ENCODE results near the gene FAM135A.
"Not testable (repeated sequence)": the region's sequence is repeated elsewhere in the genome, so short reads cannot be mapped to it uniquely, and the experiment has no call there.

Gene FAM135A

GRCh38 chr6:70470016-70470415 is 56.7 kb downstream of the FAM135A start:
- Histone ChIP-seq H3K9ac (ENCODE audit: low read depth, low read length) (no peak overlapping the region), H3K36me3 (ENCODE audit: insufficient read depth, low read length) (peaks cover 2% of the 10 kb centered on the region; the same call in 1 of the 2 replicates), H3K9me3 (ENCODE audit: control insufficient read depth, insufficient read depth, low read length) (no peaks in the 10 kb centered on the region)

GRCh38 chr6:70470510-70470909 is 57.2 kb downstream of the FAM135A start:
- not testable (repeated sequence) for H3K36me3 ChIP-seq (ENCODE audit: insufficient read depth, low read length); H3K4me1 ChIP-seq (ENCODE audit: insufficient read depth, low read length)

More at GRCh38 chr6:70470016-70470415, 56.7 kb downstream of the FAM135A start:
- H3K4me1 ChIP-seq (ENCODE audit: insufficient read depth, low read length): no peaks in the 10 kb centered on the region

GRCh38 chr6:70474751-70475150 is 61.4 kb downstream of the FAM135A start:
- Histone ChIP-seq H3K9me3 (ENCODE audit: control insufficient read depth, insufficient read depth, low read length) (no peaks in the 10 kb centered on the region), H3K9ac (ENCODE audit: low read depth, low read length) (no peak overlapping the region; the same call in 1 of the 2 replicates), H3K4me1 (ENCODE audit: insufficient read depth, low read length) (no peaks in the 10 kb centered on the region), H3K36me3 (ENCODE audit: insufficient read depth, low read length) (0 out of 2 replicates have a peak, but pooled peaks cover 2% of the 10 kb centered on the region)

More at GRCh38 chr6:70470510-70470909, 57.2 kb downstream of the FAM135A start:
- H3K9me3 ChIP-seq (ENCODE audit: control insufficient read depth, insufficient read depth, low read length); H3K9ac ChIP-seq (ENCODE audit: low read depth, low read length): not testable (repeated sequence)

- H3K4me1 ChIP-seq (ENCODE audit: insufficient read depth, low read length): no peaks in the 10 kb centered on the region
- no peaks in the 10 kb centered on the region for H3K9me3 ChIP-seq (ENCODE audit: control insufficient read depth, insufficient read depth, low read length)
- H3K9ac ChIP-seq (ENCODE audit: low read depth, low read length): no peak overlapping the region
- H3K36me3 ChIP-seq (ENCODE audit: insufficient read depth, low read length): no peaks in the 10 kb centered on the region; the same call in none of the 2 replicates
Measured at GRCh38 chr6:70479236-70479635, 65.9 kb downstream of the FAM135A start.

GRCh38 chr6:70486638-70487037 is 73.3 kb downstream of the FAM135A start:
- H3K4me1 ChIP-seq (ENCODE audit: insufficient read depth, low read length); H3K36me3 ChIP-seq (ENCODE audit: insufficient read depth, low read length); H3K9ac ChIP-seq (ENCODE audit: low read depth, low read length); H3K9me3 ChIP-seq (ENCODE audit: control insufficient read depth, insufficient read depth, low read length): not testable (repeated sequence)

GRCh38 chr6:70489364-70489763 is 76.1 kb downstream of the FAM135A start:
- Histone ChIP-seq H3K36me3 (ENCODE audit: insufficient read depth, low read length) (no peaks in the 10 kb centered on the region), H3K9me3 (ENCODE audit: control insufficient read depth, insufficient read depth, low read length) (peaks cover 3% of the 10 kb centered on the region; the same call in 1 of the 2 replicates), H3K4me1 (ENCODE audit: insufficient read depth, low read length) (no peaks in the 10 kb centered on the region), H3K9ac (ENCODE audit: low read depth, low read length) (no peak overlapping the region)

GRCh38 chr6:70494833-70495232 is 81.5 kb downstream of the FAM135A start:
- Histone ChIP-seq H3K9me3 (ENCODE audit: control insufficient read depth, insufficient read depth, low read length) (no peaks in the 10 kb centered on the region), H3K9ac (ENCODE audit: low read depth, low read length) (no peak overlapping the region), H3K36me3 (ENCODE audit: insufficient read depth, low read length) (no peaks in the 10 kb centered on the region), H3K4me1 (ENCODE audit: insufficient read depth, low read length) (no peaks in the 10 kb centered on the region)

GRCh38 chr6:70495790-70496189 is 82.5 kb downstream of the FAM135A start:
- H3K9me3 ChIP-seq (ENCODE audit: control insufficient read depth, insufficient read depth, low read length); H3K4me1 ChIP-seq (ENCODE audit: insufficient read depth, low read length); H3K36me3 ChIP-seq (ENCODE audit: insufficient read depth, low read length); H3K9ac ChIP-seq (ENCODE audit: low read depth, low read length): not testable (repeated sequence)

- Histone ChIP-seq H3K9me3 (ENCODE audit: control insufficient read depth, insufficient read depth, low read length) (peaks cover 13% of the 10 kb centered on the region), H3K9ac (ENCODE audit: low read depth, low read length) (no peak overlapping the region), H3K4me1 (ENCODE audit: insufficient read depth, low read length) (no peaks in the 10 kb centered on the region), H3K36me3 (ENCODE audit: insufficient read depth, low read length) (no peaks in the 10 kb centered on the region)
Measured at GRCh38 chr6:70502484-70502883, 89.2 kb downstream of the FAM135A start.

- no peaks in the 10 kb centered on the region for H3K4me1 ChIP-seq (ENCODE audit: insufficient read depth, low read length)
Measured at GRCh38 chr6:70503813-70504465, 90.6 kb downstream of the FAM135A start.

GRCh38 chr6:70506321-70506720 is 93.0 kb downstream of the FAM135A start:
- H3K36me3 ChIP-seq (ENCODE audit: insufficient read depth, low read length): no peaks in the 10 kb centered on the region
- H3K4me1 ChIP-seq (ENCODE audit: insufficient read depth, low read length): no peaks in the 10 kb centered on the region
- no peak overlapping the region for H3K9ac ChIP-seq (ENCODE audit: low read depth, low read length)
- H3K9me3 ChIP-seq (ENCODE audit: control insufficient read depth, insufficient read depth, low read length): peaks cover 13% of the 10 kb centered on the region

More at GRCh38 chr6:70503813-70504465, 90.6 kb downstream of the FAM135A start:
- H3K9ac ChIP-seq (ENCODE audit: low read depth, low read length): no peak overlapping the region
- no peaks in the 10 kb centered on the region for H3K36me3 ChIP-seq (ENCODE audit: insufficient read depth, low read length)
- peaks cover 13% of the 10 kb centered on the region for H3K9me3 ChIP-seq (ENCODE audit: control insufficient read depth, insufficient read depth, low read length)

- Histone ChIP-seq H3K9ac (ENCODE audit: low read depth, low read length) (no peak overlapping the region), H3K9me3 (ENCODE audit: control insufficient read depth, insufficient read depth, low read length) (peaks cover 13% of the 10 kb centered on the region), H3K36me3 (ENCODE audit: insufficient read depth, low read length) (no peaks in the 10 kb centered on the region), H3K4me1 (ENCODE audit: insufficient read depth, low read length) (no peaks in the 10 kb centered on the region)
Measured at GRCh38 chr6:70507161-70507560, 93.9 kb downstream of the FAM135A start.

- no peaks in the 10 kb centered on the region for H3K4me1 ChIP-seq (ENCODE audit: insufficient read depth, low read length)
- H3K36me3 ChIP-seq (ENCODE audit: insufficient read depth, low read length): no peaks in the 10 kb centered on the region
- peaks cover 4% of the 10 kb centered on the region; the same call in 1 of the 2 replicates for H3K9me3 ChIP-seq (ENCODE audit: control insufficient read depth, insufficient read depth, low read length)
- H3K9ac ChIP-seq (ENCODE audit: low read depth, low read length): no peak overlapping the region
Measured at GRCh38 chr6:70508953-70509352, 95.6 kb downstream of the FAM135A start.

GRCh38 chr6:70510600-70510999 is 97.3 kb downstream of the FAM135A start:
- H3K9ac ChIP-seq (ENCODE audit: low read depth, low read length): no peak overlapping the region
- H3K4me1 ChIP-seq (ENCODE audit: insufficient read depth, low read length): no peaks in the 10 kb centered on the region
- H3K9me3 ChIP-seq (ENCODE audit: control insufficient read depth, insufficient read depth, low read length): no peaks in the 10 kb centered on the region
- no peaks in the 10 kb centered on the region for H3K36me3 ChIP-seq (ENCODE audit: insufficient read depth, low read length)

GRCh38 chr6:70518723-70519122 is 105.4 kb downstream of the FAM135A start:
- Histone ChIP-seq H3K4me1 (ENCODE audit: insufficient read depth, low read length) (no peaks in the 10 kb centered on the region), H3K9me3 (ENCODE audit: control insufficient read depth, insufficient read depth, low read length) (no peaks in the 10 kb centered on the region), H3K36me3 (ENCODE audit: insufficient read depth, low read length) (no peaks in the 10 kb centered on the region), H3K9ac (ENCODE audit: low read depth, low read length) (no peak overlapping the region)

Data from ES-I3 (cell line).